HEK293 (cell line): ENCODE data around the gene ZNRF1.

Experiments
- CTCF ChIA-PET: fragments of 350-600 bp; formaldehyde crosslinking; extraction: SDS; loops from one replicate; lab custom pipeline; 2021; ENCODE audit warnings: antibody characterized with exemption; lab: Yijun Ruan, JAX
- POLR2A ChIA-PET: fragments of 300-600 bp; formaldehyde crosslinking; extraction: SDS; loops from one replicate; lab custom pipeline; 2020; ENCODE audit warnings: antibody characterized with exemption, inconsistent platforms; lab: Yijun Ruan, JAX
- H3K27ac ChIP-seq: fragments of 200-500 bp; sonication (Bioruptor generic); 2 replicates; pipeline ENCODE4 v1.5.1; 2014; ENCODE audit warnings: low read depth, low read length, control low read depth, inconsistent platforms; ENCODE audit errors: extremely low read depth
- H3K36me3 ChIP-seq, 2 experiments: fragments of 200-500 bp in 1 of 2; sonication (Bioruptor generic) in 1 of 2; 1 replicate in 1 of 2; 2 replicates in 1 of 2; pipeline ENCODE4 v1.5.1; 2014 to 2017; ENCODE audit warnings: inconsistent platforms in 2 of 2, low read length in 2 of 2; ENCODE audit not compliant: control insufficient read depth in 2 of 2, insufficient read depth in 1 of 2
- H3K4me1 ChIP-seq: fragments of 200-500 bp; sonication (Bioruptor generic); 2 replicates; pipeline ENCODE4 v1.5.1; 2014; ENCODE audit warnings: mild to moderate bottlenecking, low read length, inconsistent platforms; ENCODE audit not compliant: control insufficient read depth, insufficient read depth
- H3K4me3 ChIP-seq: 2 replicates; pipeline ENCODE4 v1.5.1; 2011; ENCODE audit warnings: low read depth, mild to moderate bottlenecking, control low read depth, low read length, moderate library complexity
- H3K9me3 ChIP-seq: fragments of 200-500 bp; sonication (Bioruptor generic); 2 replicates; pipeline ENCODE4 v1.5.1; 2014; ENCODE audit warnings: low read depth, low read length, inconsistent platforms; ENCODE audit not compliant: control insufficient read depth, insufficient read depth
- EGR2 ChIP-seq: fragments of 450-650 bp; formaldehyde crosslinking; IDR thresholded peaks from 2 replicates; pipeline ENCODE4 v1.5.1; 2016; ENCODE audit warnings: low read depth, missing biosample characterization, missing genetic modification characterization
- GLI2 ChIP-seq: fragments of 450-650 bp; formaldehyde crosslinking; IDR thresholded peaks from 2 replicates; pipeline ENCODE4; 2017; ENCODE audit warnings: missing biosample characterization, missing genetic modification characterization, low read depth, borderline replicate concordance
- GLIS1 ChIP-seq: fragments of 450-650 bp; formaldehyde crosslinking; IDR thresholded peaks from 2 replicates; pipeline ENCODE4 v1.5.1; 2016; ENCODE audit warnings: missing biosample characterization, missing genetic modification characterization
- HOXA7 ChIP-seq: sonication (generic); formaldehyde crosslinking; IDR thresholded peaks from 2 replicates; pipeline ENCODE4 v1.8.1; 2022; ENCODE audit warnings: missing genetic modification reagents, borderline replicate concordance
- KLF10 ChIP-seq: fragments of 450-650 bp; IDR thresholded peaks from 2 replicates; pipeline ENCODE4 v1.5.1; 2018; ENCODE audit warnings: missing biosample characterization, mild to moderate bottlenecking, missing genetic modification characterization
- MEIS1 ChIP-seq: sonication (generic); formaldehyde crosslinking; IDR thresholded peaks from 2 replicates; pipeline ENCODE4 v1.8.1; 2022; ENCODE audit warnings: missing genetic modification reagents, mild to moderate bottlenecking, borderline replicate concordance
- ZBTB20 ChIP-seq: fragments of 450-650 bp; formaldehyde crosslinking; IDR thresholded peaks from 2 replicates; pipeline ENCODE4 v1.5.1; 2016; ENCODE audit warnings: missing biosample characterization, missing genetic modification characterization
- ZFHX2 ChIP-seq: fragments of 450-650 bp; formaldehyde crosslinking; conservative IDR thresholded peaks from 2 replicates; pipeline ENCODE4 v1.5.1; 2016; ENCODE audit warnings: missing biosample characterization, missing genetic modification characterization
- ZFP69B ChIP-seq: fragments of 450-650 bp; formaldehyde crosslinking; IDR thresholded peaks from 2 replicates; pipeline ENCODE4 v1.5.1; 2016; ENCODE audit warnings: missing biosample characterization, missing genetic modification characterization
- ZIC2 ChIP-seq: fragments of 450-650 bp; formaldehyde crosslinking; IDR thresholded peaks from 2 replicates; pipeline ENCODE4 v1.5.1; 2016; ENCODE audit warnings: missing biosample characterization, missing genetic modification characterization
- ZNF121 ChIP-seq: fragments of 450-650 bp; formaldehyde crosslinking; IDR thresholded peaks from 2 replicates; pipeline ENCODE4 v1.5.1; 2016; ENCODE audit warnings: missing biosample characterization, missing genetic modification characterization
- ZNF16 ChIP-seq: fragments of 450-650 bp; formaldehyde crosslinking; IDR thresholded peaks from 2 replicates; pipeline ENCODE4 v1.5.1; 2016; ENCODE audit warnings: low read depth, missing biosample characterization, missing genetic modification characterization
- ZNF174 ChIP-seq: fragments of 450-650 bp; formaldehyde crosslinking; IDR thresholded peaks from 2 replicates; pipeline ENCODE4 v1.5.0; 2017; ENCODE audit warnings: missing biosample characterization, mild to moderate bottlenecking, missing genetic modification characterization
- ZNF202 ChIP-seq: fragments of 450-650 bp; formaldehyde crosslinking; IDR thresholded peaks from 2 replicates; pipeline ENCODE4 v1.5.1; 2016; ENCODE audit warnings: missing biosample characterization, missing genetic modification characterization, borderline replicate concordance
- ZNF266 ChIP-seq: fragments of 450-650 bp; formaldehyde crosslinking; IDR thresholded peaks from 2 replicates; pipeline ENCODE4 v1.5.1; 2016; ENCODE audit warnings: missing biosample characterization, missing genetic modification characterization, low read depth
- ZNF302 ChIP-seq: fragments of 450-650 bp; formaldehyde crosslinking; IDR thresholded peaks from 2 replicates; pipeline ENCODE4 v1.5.1; 2016; ENCODE audit warnings: missing biosample characterization, missing genetic modification characterization, low read depth
- ZNF350 ChIP-seq: fragments of 450-650 bp; formaldehyde crosslinking; IDR thresholded peaks from 2 replicates; pipeline ENCODE4 v1.5.0; 2017; ENCODE audit warnings: missing biosample characterization, mild to moderate bottlenecking, missing genetic modification characterization
- ZNF366 ChIP-seq: fragments of 450-650 bp; formaldehyde crosslinking; conservative IDR thresholded peaks from 2 replicates; pipeline ENCODE4 v1.5.1; 2016; ENCODE audit warnings: missing biosample characterization, missing genetic modification characterization
- ZNF529 ChIP-seq: fragments of 450-650 bp; formaldehyde crosslinking; IDR thresholded peaks from 2 replicates; pipeline ENCODE4 v1.5.1; 2017; ENCODE audit warnings: missing genetic modification characterization, missing biosample characterization; ENCODE audit not compliant: insufficient replicate concordance
- ZNF555 ChIP-seq: fragments of 450-650 bp; formaldehyde crosslinking; conservative IDR thresholded peaks from 2 replicates; pipeline ENCODE4 v1.5.1; 2017; ENCODE audit warnings: missing biosample characterization, mild to moderate bottlenecking, missing genetic modification characterization, inconsistent platforms
- ZNF558 ChIP-seq: fragments of 450-650 bp; formaldehyde crosslinking; IDR thresholded peaks from 2 replicates; pipeline ENCODE4 v1.5.1; 2016; ENCODE audit warnings: missing biosample characterization, missing genetic modification characterization
- ZNF654 ChIP-seq: fragments of 450-650 bp; formaldehyde crosslinking; IDR thresholded peaks from 2 replicates; pipeline ENCODE4 v1.5.1; 2016; ENCODE audit warnings: low read depth, missing biosample characterization, missing genetic modification characterization
- ZNF707 ChIP-seq: fragments of 450-650 bp; formaldehyde crosslinking; IDR thresholded peaks from 2 replicates; pipeline ENCODE4 v1.5.1; 2016; ENCODE audit warnings: missing biosample characterization, missing genetic modification characterization

Gene ZNRF1

GRCh38 chr16:75099075-75099667 lies 100.3 kb downstream of the ZNRF1 start:
- Histone ChIP-seq H3K4me1 (no peaks in the 10 kb centered on the region), H3K36me3 (no peaks in the 10 kb centered on the region), H3K27ac (no peak overlapping the region), H3K4me3 (no peak overlapping the region), H3K9me3 (no peaks in the 10 kb centered on the region)
- no peak for TF ChIP-seq ZNF16 (tag by site-specific recombination)
- ChIA-PET POLR2A (interaction anchor here (0.6 kb wide), 1 partner anchor 12 kb away, joined by 4 read pairs; no protein-coding TSS in a partner anchor), CTCF (interaction anchor here (3.7 kb wide), 1 partner anchor 10 kb away, joined by 23 read pairs; no protein-coding TSS in a partner anchor)

- no peaks in the 10 kb centered on the region for H3K4me1 ChIP-seq
- TF ChIP-seq ZFHX2 (tag by site-specific recombination) (peak; percentile 67), MEIS1 (CRISPR knock-in tag) (no peak), EGR2 (tag by site-specific recombination) (peak; percentile 60), ZIC2 (peak; percentile 97), GLIS1 (tag by site-specific recombination) (peak; percentile 39), ZBTB20 (tag by site-specific recombination) (peak; percentile 56)
- H3K27ac ChIP-seq: no peak overlapping the region
- H3K9me3 ChIP-seq: no peaks in the 10 kb centered on the region
- no peak overlapping the region for H3K4me3 ChIP-seq
- ChIA-PET POLR2A (interaction anchor here (0.6 kb wide), 1 partner anchor 13 kb away, joined by 4 read pairs; no protein-coding TSS in a partner anchor), CTCF (interaction anchor here (0.6 to 3.7 kb wide), 3 partner anchors 10 to 482 kb away, joined by 3 to 23 read pairs (median 5); no protein-coding TSS in a partner anchor)
- H3K36me3 ChIP-seq: no peaks in the 10 kb centered on the region
These were observed 101.1 kb downstream of the ZNRF1 start for GRCh38 chr16:75099738-75100602.

- H3K27ac ChIP-seq: no peak overlapping the region
- TF ChIP-seq ZNF366 (tag by site-specific recombination) (no peak), HOXA7 (CRISPR knock-in tag) (no peak), ZNF121 (tag by site-specific recombination) (no peak), ZNF350 (tag by site-specific recombination) (no peak), ZNF529 (tag by site-specific recombination) (no peak), ZNF202 (tag by site-specific recombination) (no peak), ZNF555 (tag by site-specific recombination) (no peak), ZNF707 (no peak), ZNF302 (tag by site-specific recombination) (no peak), ZNF558 (tag by site-specific recombination) (no peak), ZFP69B (no peak), KLF10 (tag by site-specific recombination) (no peak), ZNF654 (tag by site-specific recombination) (no peak), ZNF266 (tag by site-specific recombination) (no peak), EGR2 (tag by site-specific recombination) (no peak), GLI2 (tag by site-specific recombination) (no peak), ZNF174 (no peak)
- no peaks in the 10 kb centered on the region for H3K9me3 ChIP-seq
- ChIA-PET CTCF (interaction anchor here (0.6 to 1.4 kb wide), 2 partner anchors 11 to 481 kb away, joined by 3 to 5 read pairs; no protein-coding TSS in a partner anchor), POLR2A (no interaction called here)
- no peaks in the 10 kb centered on the region for H3K4me1 ChIP-seq
- H3K4me3 ChIP-seq: no peak overlapping the region
- H3K36me3 ChIP-seq: no peaks in the 10 kb centered on the region
These were observed 101.8 kb downstream of the ZNRF1 start for GRCh38 chr16:75100603-75100990.
